ENCODE results near the gene MAP9.

MAP9 gene

GRCh38 chr4:155371432-155372043 is 5.2 kb downstream of the MAP9 start:
- no peak overlapping the region for H2AFZ ChIP-seq (ENCODE audit: low read depth, low read length, severe bottlenecking)
- H3K9ac ChIP-seq (ENCODE audit: low read length) = no peak overlapping the region
- no peaks in the 10 kb centered on the region for H3K27me3 ChIP-seq (ENCODE audit: low read length)
- no peaks in the 10 kb centered on the region for H4K20me1 ChIP-seq (ENCODE audit: low read depth, low read length)
- H3K9me3 ChIP-seq (ENCODE audit: insufficient read depth, low read length) = no peaks in the 10 kb centered on the region
- H3K79me2 ChIP-seq (ENCODE audit: insufficient read depth, low read length) = no peaks in the 10 kb centered on the region
- TF ChIP-seq, protein P1, sequence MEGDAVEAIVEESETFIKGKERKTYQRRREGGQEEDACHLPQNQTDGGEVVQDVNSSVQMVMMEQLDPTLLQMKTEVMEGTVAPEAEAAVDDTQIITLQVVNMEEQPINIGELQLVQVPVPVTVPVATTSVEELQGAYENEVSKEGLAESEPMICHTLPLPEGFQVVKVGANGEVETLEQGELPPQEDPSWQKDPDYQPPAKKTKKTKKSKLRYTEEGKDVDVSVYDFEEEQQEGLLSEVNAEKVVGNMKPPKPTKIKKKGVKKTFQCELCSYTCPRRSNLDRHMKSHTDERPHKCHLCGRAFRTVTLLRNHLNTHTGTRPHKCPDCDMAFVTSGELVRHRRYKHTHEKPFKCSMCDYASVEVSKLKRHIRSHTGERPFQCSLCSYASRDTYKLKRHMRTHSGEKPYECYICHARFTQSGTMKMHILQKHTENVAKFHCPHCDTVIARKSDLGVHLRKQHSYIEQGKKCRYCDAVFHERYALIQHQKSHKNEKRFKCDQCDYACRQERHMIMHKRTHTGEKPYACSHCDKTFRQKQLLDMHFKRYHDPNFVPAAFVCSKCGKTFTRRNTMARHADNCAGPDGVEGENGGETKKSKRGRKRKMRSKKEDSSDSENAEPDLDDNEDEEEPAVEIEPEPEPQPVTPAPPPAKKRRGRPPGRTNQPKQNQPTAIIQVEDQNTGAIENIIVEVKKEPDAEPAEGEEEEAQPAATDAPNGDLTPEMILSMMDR (IDR thresholded peaks at IDR 0.05; ENCODE audit: insufficient read depth, low read length, poor library complexity, severe bottlenecking) = peak; percentile 48
- no peak for TF ChIP-seq EZH2phosphoT487 (conservative IDR thresholded peaks at IDR 0.05; ENCODE audit: low read length)
- no peaks in the 10 kb centered on the region for H3F3A ChIP-seq (ENCODE audit: insufficient read depth)
- H3K4me3 ChIP-seq (ENCODE audit: insufficient read depth, low read length, poor library complexity, severe bottlenecking) = no peak overlapping the region
- H3K4me2 ChIP-seq (ENCODE audit: low read depth, low read length, poor library complexity, severe bottlenecking) = no peak overlapping the region
- no peak overlapping the region for H3K27ac ChIP-seq (ENCODE audit: low read depth, low read length)
- no peaks in the 10 kb centered on the region for H3K36me3 ChIP-seq (ENCODE audit: low read length)
- no peaks in the 10 kb centered on the region for H3K9me2 ChIP-seq (replicated peaks; ENCODE audit: insufficient read depth, low read length)

DNA sequence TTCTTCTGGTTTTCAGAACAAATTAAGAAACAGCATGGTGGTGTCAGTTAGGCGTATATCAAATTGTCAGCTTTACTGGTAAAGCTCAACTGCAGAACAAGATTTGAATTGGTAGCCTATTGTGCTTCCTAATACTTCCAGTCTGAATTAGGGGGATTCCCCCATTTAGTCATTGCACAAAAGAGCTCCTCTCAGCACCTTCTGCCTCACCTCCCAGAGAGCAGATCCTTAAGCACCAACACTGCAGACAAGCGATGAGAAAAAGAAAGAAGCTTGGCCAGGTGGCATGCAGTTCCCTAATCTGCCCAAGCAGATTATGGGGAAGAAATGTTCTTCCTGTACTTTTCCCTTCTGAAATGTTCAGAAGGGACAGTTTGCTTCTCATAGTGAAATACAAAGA is 9.2 kb downstream of the MAP9 start:
- H3K27me3 ChIP-seq (ENCODE audit: low read length) = no peaks in the 10 kb centered on the region
- no peak overlapping the region for H3K4me3 ChIP-seq (ENCODE audit: insufficient read depth, low read length, poor library complexity, severe bottlenecking)
- no peaks in the 10 kb centered on the region for H3F3A ChIP-seq (ENCODE audit: insufficient read depth)
- no peaks in the 10 kb centered on the region for H3K36me3 ChIP-seq (ENCODE audit: low read length)
- H3K9ac ChIP-seq (ENCODE audit: low read length) = no peak overlapping the region
- H4K20me1 ChIP-seq (ENCODE audit: low read depth, low read length) = no peaks in the 10 kb centered on the region
- TF ChIP-seq, protein P1 (IDR thresholded peaks at IDR 0.05; ENCODE audit: insufficient read depth, low read length, poor library complexity, severe bottlenecking) = no peak
- TF ChIP-seq EZH2phosphoT487 (conservative IDR thresholded peaks at IDR 0.05; ENCODE audit: low read length) = no peak
- no peaks in the 10 kb centered on the region for H3K79me2 ChIP-seq (ENCODE audit: insufficient read depth, low read length)
- H3K9me3 ChIP-seq (ENCODE audit: insufficient read depth, low read length) = no peaks in the 10 kb centered on the region
- no peak overlapping the region for H3K4me2 ChIP-seq (ENCODE audit: low read depth, low read length, poor library complexity, severe bottlenecking)
- H2AFZ ChIP-seq (ENCODE audit: low read depth, low read length, severe bottlenecking) = no peak overlapping the region
- H3K9me2 ChIP-seq (replicated peaks; ENCODE audit: insufficient read depth, low read length) = no peaks in the 10 kb centered on the region
- no peak overlapping the region for H3K27ac ChIP-seq (ENCODE audit: low read depth, low read length)

DNA sequence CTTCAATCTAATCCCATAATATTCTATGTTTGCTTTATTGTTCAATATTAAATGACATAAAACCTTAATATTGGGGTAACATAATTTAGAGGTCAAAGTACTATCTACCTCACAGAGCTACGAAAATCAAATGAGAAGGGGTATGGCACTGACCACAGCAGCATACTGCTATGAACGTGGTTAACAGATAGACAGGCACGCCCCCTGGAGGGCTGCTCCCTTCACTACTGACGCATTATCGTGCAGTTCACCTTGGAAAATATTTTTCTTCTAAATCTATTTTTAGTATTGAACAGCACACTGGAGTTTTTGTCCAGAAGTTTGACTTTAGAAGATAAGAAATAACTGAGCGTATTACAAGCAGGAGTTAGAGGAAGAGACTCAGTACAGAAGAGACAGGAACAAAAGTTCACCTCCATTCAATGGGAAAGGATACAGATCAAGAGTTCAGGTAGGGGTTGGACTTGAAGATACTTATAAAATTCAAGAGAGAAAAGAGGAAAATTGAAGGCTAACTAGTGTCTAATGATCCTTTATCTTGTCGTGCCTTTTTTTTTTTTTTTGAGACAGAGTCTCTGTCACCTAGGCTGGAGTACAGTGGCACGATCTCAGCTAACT is 22.7 kb downstream of the MAP9 start:
- H3K27ac ChIP-seq (ENCODE audit: low read depth, low read length) = no peak overlapping the region
- no peak overlapping the region for H3K4me3 ChIP-seq (ENCODE audit: insufficient read depth, low read length, poor library complexity, severe bottlenecking)
- H3K9me2 ChIP-seq (replicated peaks; ENCODE audit: insufficient read depth, low read length) = no peaks in the 10 kb centered on the region
- no peaks in the 10 kb centered on the region for H3K9me3 ChIP-seq (ENCODE audit: insufficient read depth, low read length)
- H2AFZ ChIP-seq (ENCODE audit: low read depth, low read length, severe bottlenecking) = no peak overlapping the region
- H3F3A ChIP-seq (ENCODE audit: insufficient read depth) = no peaks in the 10 kb centered on the region
- no peaks in the 10 kb centered on the region for H4K20me1 ChIP-seq (ENCODE audit: low read depth, low read length)
- no peaks in the 10 kb centered on the region for H3K27me3 ChIP-seq (ENCODE audit: low read length)
- H3K4me2 ChIP-seq (ENCODE audit: low read depth, low read length, poor library complexity, severe bottlenecking) = no peak overlapping the region
- no peaks in the 10 kb centered on the region for H3K79me2 ChIP-seq (ENCODE audit: insufficient read depth, low read length)
- no peaks in the 10 kb centered on the region for H3K36me3 ChIP-seq (ENCODE audit: low read length)
- TF ChIP-seq, protein P1 (IDR thresholded peaks at IDR 0.05; ENCODE audit: insufficient read depth, low read length, poor library complexity, severe bottlenecking) = peak; percentile 65
- no peak for TF ChIP-seq EZH2phosphoT487 (conservative IDR thresholded peaks at IDR 0.05; ENCODE audit: low read length)
- no peak overlapping the region for H3K9ac ChIP-seq (ENCODE audit: low read length)
